HG02938 (cell line): ENCODE results near the gene ACAT1.
"Not testable (repeated sequence)": the region's sequence is repeated elsewhere in the genome, so short reads cannot be mapped to it uniquely, and the experiment has no call there.

Source experiments
- ATAC-seq: cut with Tn5 transposase; IDR thresholded peaks from one replicate; pipeline ENCODE4 v1.9.1; 2021; ENCODE audit warnings: mild to moderate bottlenecking, moderate library complexity; ENCODE audit not compliant: unreplicated experiment

The ACAT1 gene

DNA sequence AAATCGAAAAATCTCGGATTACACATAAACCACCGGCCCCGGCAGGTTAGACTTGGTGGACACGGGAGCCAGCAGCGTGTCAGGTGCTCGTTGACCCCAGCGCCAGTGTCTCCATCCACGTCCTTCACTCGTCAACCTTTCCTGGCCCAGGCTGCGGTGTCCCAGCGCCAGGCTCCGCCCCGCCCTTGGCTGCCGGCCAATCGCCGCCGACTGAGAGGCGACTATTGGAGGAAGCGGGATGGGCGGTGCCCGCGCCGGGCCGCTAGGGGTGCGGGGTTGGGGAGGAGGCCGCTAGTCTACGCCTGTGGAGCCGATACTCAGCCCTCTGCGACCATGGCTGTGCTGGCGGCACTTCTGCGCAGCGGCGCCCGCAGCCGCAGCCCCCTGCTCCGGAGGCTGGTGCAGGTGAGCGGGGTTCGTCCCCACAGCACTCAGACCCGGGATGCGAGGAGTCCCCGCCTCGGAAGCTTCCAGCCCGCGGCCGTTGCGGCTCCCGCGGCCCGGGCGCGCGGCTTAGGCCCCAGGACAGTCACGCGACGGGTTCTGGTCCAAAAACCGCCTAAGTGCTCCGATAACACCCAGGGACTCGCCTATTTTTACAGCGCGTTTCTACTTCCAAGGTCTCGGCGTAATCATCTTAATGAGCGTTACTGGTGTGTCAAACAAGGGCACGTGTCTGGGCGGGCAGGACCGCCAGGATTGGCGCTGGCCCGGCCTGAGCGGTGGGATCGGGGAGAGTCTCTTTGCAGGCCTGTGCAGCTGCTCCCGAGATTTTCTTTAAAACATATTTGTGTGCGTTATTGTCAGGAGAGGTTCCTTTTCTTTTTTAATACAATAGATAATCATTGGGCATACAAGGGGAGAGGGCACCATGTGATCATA, at the start of gene ACAT1:
ACAT1 (plus strand) TSS at position 294 of the 882 bp plus-strand sequence; CDS start at position 334, 40 bp downstream.
- peak; percentile 93 for ATAC-seq

DNA sequence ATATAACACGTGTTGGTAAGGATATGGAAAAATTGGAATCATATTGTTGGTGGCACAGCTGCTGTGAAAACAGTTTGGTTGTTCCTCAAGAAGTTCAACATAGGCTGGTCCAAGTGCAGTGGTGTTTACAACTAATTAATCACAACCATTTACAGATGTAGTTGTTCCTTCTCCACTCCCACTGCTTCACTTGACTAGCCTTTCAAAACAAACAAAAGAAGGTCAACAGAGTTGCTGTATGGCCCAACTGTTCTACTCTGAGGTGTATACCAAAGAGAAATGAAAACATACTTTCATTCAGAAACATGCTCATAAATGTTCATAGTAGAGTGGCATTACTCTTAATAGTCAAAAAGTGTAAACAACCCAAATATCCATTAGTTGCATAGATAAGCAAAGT, 36.6 kb upstream of the ACAT1 start:
- no peak for ATAC-seq

GRCh38 chr11:108085672-108086071, 35.7 kb upstream of the ACAT1 start:
- no peak for ATAC-seq

DNA sequence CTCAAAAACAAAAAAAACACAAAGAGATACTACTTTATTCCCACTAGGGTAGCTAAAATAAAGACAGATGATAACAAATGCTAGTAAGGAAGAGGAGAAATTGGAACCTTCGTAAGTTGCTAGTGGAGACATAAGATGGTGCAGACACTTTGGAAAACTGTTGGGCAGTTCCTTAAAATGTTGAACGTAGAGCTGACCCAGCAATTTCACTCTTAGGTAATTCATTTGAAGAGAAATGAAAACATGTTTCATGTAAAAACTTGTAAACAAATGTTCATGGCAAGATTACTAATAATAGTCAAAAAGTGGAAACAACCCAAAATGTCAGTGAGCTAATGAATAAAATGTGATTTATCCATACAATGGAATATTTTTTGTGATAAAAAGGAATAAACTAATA, 29.2 kb upstream of the ACAT1 start:
- no peak for ATAC-seq

- ATAC-seq: no peak
Measured at GRCh38 chr11:108093128-108093904, 28.1 kb upstream of the ACAT1 start.

DNA sequence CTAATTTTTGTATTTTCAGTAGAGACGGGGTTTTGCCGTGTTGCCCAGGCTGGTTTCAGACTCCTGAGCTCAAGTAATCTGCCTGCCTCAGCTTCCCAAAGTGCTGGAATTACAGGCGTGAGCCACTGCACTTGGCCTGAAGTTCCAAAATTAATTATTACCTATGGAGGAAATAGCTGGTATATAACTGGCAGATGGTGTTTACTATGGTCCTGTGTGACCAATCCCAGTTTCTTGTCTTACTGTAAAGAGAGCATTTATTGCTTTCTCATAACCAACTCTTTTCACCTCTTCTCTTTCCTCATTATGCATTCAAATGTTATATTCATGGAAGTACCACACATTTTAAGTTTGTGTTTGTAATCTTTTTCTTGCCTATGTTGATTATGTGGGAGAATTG, 24.2 kb upstream of the ACAT1 start:
- ATAC-seq: no peak

- ATAC-seq: no peak
Measured at GRCh38 chr11:108101090-108101775, 20.1 kb upstream of the ACAT1 start.

DNA sequence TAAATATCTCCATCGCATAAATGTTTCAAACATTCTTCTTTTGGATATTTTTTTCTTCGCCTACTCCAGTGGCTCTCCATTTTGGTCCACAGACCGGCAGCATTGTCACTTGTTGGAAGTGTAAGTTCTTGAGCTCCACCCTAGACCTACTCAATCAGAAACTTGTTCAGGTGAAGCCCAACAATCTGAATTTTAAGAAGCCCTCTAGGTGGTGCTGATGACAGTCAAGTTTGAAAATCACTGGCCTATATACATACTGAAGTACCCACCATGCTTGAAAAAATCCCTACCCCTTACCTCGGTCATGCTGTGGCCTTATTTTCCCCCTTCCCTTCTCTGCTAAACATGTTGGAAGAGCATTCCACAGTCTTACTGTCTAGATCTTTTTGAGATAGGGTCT, 10.2 kb upstream of the ACAT1 start:
- ATAC-seq: no peak

- no peak for ATAC-seq
Measured at GRCh38 chr11:108112057-108112456, 9.3 kb upstream of the ACAT1 start.

DNA sequence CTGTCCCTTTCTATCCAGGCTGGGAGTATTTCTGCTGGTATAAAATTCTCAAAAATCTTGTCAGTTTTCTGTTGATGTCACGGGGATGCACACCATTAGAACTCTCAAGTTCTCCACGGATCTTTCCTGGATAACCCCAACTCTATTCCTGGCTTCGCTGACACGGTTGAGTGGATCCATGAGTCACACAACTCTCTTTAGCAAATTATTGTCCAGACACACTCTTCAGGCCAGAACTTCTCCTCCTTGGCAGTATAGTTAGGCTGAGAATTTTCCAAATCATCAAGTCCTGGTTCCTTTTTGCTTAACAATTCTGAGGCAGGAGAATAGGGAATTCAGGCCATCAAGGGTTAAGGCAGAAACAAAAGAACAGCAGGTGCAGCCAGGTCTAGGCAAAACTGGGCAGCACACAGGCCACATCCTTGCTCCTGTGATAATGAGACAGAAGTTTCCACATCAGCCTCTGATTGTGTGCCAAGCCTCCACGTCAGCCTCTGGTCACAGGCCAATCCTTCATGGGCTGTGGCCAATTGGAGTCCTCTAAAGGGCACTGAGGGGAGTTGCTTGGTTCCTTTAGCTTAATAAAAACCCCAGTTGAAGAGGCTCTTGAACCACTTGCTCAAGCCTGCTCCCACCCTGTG, 5.7 kb upstream of the ACAT1 start:
- no peak for ATAC-seq

- no peak for ATAC-seq
Measured at GRCh38 chr11:108117746-108118371, 3.5 kb upstream of the ACAT1 start.

DNA sequence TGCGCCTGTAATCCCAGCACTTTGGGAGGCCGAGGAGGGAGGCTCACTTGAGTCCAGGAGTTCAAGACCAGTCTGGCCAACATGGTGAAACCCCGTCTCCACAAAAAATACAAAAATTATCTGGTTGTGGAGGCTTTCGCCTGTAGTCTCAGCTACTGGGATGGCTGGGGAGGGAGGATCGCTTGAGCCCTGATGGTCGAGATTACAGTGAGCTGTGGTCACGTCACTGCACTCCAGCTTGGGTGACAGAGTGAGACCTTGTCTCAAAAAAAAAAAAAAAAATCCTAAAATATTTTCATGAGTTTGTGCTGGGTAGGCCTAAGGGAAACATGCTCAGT, 462 bp upstream of the ACAT1 start:
- ATAC-seq: not testable (repeated sequence)

DNA sequence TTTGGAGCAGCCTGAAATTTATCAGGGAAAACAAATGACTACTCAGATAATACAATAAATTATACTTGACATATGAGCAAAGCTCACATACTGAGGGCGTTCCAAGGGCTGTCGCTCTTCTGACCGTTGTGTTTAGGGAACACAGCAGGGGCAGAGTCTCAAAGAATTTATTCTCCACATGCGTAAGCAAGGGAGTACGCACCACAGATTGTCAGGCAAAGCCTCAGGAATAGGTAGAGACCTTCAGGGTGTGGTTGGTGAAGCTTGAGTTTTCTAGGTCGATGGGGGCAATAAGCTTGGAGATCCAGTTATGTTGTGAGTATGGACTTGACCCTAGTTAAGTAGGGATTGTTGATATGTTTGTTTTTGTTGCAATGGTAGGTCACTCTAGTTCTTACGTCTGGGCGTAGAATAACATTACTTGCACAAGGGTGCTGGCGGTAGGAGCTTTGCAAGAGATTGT, 830 bp downstream of the ACAT1 start:
- ATAC-seq: no peak

DNA sequence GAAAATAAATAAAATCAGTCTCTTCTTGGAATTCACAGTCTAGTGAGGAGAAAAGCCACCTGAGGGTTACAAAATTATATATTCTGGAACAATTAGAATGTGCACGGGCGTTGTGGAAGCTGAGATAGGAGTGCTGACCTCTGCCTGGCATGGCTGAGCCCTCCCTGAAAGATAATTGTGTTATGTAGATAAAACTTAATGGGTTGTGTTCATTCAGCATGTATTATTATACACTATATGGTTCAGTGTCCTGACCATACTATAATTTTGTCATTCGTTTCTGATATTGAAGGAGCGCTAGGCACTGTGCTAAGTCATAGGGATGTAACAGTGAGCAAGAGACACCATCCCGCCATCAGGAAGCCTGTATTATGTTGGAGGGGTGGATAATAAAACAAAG, 3.7 kb downstream of the ACAT1 start:
- ATAC-seq: no peak

DNA sequence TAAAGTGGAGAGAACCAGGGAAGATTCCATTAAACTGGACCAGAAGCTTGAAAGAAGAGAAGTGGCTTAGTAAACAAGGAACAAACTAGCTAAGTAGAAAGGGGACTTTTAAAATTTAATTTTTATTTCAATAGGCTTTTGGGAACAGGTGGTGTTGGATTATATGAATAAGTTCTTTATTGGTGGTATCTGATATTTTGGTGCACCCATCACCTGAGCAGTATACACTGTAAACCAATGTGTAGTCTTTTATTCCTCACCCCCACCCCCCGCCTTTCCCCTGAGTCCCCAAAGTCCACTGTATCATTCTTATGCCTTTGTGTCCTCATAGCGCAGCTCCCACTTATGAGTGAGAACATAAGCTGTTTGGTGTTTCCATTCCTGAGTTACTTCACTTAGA, 7.4 kb downstream of the ACAT1 start:
- ATAC-seq: no peak

- no peak for ATAC-seq
Measured at GRCh38 chr11:108131993-108132392, 10.6 kb downstream of the ACAT1 start.

- ATAC-seq: not testable (repeated sequence)
Measured at GRCh38 chr11:108132993-108133538, 11.7 kb downstream of the ACAT1 start.

DNA sequence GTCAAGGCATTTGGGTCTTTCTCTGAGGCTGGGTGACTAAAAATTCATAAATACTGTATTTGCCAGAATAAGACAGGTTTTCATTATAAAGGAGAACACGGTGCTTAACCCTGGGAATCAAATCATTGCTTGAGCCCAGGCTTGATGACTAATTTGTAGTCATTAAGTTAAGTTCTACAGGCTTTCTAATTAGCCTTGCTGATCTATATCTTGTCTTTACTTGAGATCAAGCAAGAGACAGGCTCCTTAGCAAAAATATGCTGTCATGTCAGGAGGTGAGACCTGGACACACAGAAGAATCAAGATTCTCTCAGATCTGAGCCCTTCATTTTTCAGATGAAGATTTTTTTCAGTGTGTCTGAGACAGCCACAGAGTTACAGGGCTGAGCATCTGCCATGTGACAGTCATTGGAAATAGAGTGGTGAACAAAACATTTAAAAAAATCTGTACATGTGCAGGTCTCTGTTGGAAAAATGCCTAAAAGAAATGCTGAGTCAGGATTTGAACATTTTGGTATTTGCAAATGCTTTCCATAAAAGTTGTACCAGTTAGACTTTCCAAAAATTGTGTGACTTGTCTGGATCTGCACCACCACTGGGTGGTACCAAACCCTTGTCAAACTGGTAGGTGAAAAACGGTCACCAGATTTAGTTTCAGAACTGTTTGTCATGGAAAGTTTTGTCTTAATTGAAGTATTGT, 14.6 kb downstream of the ACAT1 start:
- ATAC-seq: peak; percentile 61

DNA sequence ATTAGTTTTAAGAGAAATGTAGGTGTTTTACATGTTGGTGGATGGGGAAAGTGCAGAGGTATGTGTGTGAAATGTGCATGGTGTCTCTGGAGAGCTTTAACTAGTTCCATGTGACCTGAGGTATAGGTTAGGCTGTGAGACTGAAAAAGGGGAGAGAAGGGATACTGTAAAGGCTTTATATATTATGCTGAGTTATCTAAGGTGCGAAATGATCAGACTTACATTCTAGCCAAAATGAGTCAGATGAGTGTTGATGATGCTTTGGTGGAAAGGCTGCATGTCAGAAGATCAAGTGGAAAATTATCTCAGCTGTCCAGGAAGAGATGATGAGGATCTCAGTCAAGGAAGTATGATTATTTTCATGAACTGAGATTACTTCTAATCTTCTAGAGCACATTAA, 15.8 kb downstream of the ACAT1 start:
- ATAC-seq: no peak

DNA sequence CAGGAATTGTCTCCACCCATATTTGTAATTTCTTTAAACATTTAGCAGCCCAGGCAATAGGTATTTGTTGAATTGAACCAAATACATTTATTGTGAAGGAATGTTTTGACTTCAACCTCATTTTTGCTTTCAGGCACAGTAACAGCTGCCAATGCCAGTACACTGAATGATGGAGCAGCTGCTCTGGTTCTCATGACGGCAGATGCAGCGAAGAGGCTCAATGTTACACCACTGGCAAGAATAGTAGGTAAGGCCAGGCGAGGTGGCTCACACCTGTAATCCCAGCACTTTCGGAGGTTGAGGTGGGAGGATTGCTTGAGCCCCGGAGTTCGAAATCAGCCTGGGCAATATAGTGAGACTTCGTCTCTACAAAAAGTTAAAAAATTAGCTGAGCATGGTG, 20.9 kb downstream of the ACAT1 start:
- no peak for ATAC-seq
